ENCODE results near the gene TSPAN32.

DNA sequence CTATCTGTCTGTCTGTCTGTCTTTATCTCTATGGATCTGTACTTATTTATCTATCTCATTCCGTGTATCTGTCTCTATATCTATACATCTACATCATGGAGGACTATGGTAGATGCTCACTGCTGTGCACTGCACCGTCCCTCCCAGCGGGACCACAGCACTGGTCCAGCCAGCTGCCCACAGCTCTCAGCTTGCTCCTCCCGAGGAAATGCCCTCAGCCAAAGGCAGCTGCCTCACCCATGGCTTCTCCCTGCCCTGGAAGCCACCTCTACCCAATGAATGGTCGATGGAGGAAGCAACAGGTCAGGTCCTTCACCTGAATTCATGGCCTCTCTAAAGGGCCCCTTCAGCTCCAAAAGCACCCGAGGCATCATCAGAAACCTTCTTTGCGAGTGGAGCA lies 60.6 kb downstream of the TSPAN32 start:
- TF ChIP-seq, protein P1, sequence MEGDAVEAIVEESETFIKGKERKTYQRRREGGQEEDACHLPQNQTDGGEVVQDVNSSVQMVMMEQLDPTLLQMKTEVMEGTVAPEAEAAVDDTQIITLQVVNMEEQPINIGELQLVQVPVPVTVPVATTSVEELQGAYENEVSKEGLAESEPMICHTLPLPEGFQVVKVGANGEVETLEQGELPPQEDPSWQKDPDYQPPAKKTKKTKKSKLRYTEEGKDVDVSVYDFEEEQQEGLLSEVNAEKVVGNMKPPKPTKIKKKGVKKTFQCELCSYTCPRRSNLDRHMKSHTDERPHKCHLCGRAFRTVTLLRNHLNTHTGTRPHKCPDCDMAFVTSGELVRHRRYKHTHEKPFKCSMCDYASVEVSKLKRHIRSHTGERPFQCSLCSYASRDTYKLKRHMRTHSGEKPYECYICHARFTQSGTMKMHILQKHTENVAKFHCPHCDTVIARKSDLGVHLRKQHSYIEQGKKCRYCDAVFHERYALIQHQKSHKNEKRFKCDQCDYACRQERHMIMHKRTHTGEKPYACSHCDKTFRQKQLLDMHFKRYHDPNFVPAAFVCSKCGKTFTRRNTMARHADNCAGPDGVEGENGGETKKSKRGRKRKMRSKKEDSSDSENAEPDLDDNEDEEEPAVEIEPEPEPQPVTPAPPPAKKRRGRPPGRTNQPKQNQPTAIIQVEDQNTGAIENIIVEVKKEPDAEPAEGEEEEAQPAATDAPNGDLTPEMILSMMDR (conservative IDR thresholded peaks at IDR 0.05; ENCODE audit: low read depth, low read length), result no peak
- no peak for TF ChIP-seq EZH2 (IDR thresholded peaks at IDR 0.05; ENCODE audit: borderline replicate concordance, low read depth, low read length, poor library complexity, severe bottlenecking)

Data from A673 (cell line).